ENCODE data around the gene GAN. TPM values are rescaled to one million over a fixed set of nuclear protein-coding genes. Genes with fewer than 3 reads are reported as not detected.
"Not testable (repeated sequence)": the region's sequence is repeated elsewhere in the genome, so short reads cannot be mapped to it uniquely, and the experiment has no call there.

The GAN gene
- total RNA-seq, 2 donors from 2014 or later: 10.6 to 13.1 TPM

DNA sequence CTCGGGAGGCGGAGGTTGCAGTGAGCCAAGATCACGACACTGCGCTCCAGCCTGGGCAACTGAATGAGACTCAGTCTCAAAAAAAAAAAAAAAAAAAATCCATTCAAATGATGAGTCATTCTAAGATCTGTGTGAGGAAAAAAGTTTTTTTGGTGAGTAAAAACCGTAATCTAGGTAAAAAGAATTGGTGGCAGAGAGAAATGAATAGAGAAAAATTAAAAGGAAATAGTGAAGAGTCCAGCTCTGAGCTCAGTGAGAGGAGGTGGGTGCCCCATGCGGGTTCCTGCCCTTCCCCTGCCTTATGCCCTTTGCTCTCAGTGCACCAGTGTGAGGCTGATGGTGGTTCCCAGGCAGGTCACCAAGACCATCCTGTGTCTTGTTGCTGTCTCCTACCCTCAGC lies 20.9 kb downstream of the GAN start:
- intact Hi-C loops (cut with DNase I): no loop called here
- no peak for ATAC-seq
- no peak for DNase-seq

- intact Hi-C loops (cut with DNase I): no loop called here
- DNase-seq (no peak), ATAC-seq (no peak)
Observed at GRCh38 chr16:81337097-81337496, 22.3 kb downstream of the GAN start.

- intact Hi-C loops (cut with DNase I); DNase-seq; ATAC-seq: not testable (repeated sequence)
Observed at GRCh38 chr16:81345172-81345571, 30.4 kb downstream of the GAN start.

GRCh38 chr16:81347425-81347824 lies 32.7 kb downstream of the GAN start:
- no peak for ATAC-seq

GRCh38 chr16:81349608-81350305 lies 35.0 kb downstream of the GAN start:
- ATAC-seq (no peak), DNase-seq (no peak)
- intact Hi-C loops (cut with DNase I): no loop called here

More at GRCh38 chr16:81347425-81347824, 32.7 kb downstream of the GAN start:
- DNase-seq: no peak
- intact Hi-C loops (cut with DNase I): no loop called here

- intact Hi-C loops (cut with DNase I): no loop called here
- no peak for ATAC-seq
- DNase-seq: no peak
Observed at GRCh38 chr16:81350306-81350615, 35.5 kb downstream of the GAN start.

DNA sequence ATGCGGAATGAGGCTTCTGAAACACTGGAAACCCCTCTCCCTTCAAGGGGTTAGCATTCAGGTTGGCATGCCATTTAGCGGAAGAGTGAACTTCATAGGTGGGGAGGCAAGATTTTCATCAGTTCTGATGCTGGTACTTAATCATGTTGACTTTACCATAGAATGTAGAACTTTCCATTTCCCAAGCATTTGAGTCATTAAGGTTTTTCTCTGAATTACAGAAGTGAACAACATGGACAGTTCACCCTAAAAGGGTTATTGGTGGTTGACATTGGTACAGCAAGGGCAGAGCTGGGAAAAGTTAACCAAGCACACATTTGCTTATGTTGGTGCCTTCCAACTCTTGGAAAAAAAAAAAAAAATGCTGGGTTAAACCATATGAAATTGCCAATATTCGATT lies 39.1 kb downstream of the GAN start:
- intact Hi-C loops (cut with DNase I): no loop called here
- ATAC-seq (no peak), DNase-seq (no peak)

- ATAC-seq (no peak), DNase-seq (no peak)
- intact Hi-C loops (cut with DNase I): no loop called here
Observed at GRCh38 chr16:81357711-81358260, 43.0 kb downstream of the GAN start.

DNA sequence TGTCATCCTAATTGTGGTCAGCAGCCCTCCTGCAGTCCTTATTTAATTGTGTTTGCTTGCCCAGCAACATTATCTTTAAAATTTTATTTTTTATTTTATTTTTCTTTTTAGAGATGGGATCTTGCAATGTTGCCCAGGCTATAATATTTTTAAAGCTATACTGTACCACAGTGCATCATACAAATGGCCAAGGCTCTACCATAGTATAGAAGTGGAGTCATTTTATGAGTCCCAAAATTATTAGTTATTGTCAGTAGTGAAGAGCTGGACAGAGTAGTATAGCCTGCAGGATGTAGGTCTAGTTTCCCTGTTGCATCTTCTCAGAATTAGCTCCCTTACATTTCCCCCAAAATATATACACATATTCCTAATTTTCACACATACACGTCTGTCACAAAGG lies 44.1 kb downstream of the GAN start:
- no peak for ATAC-seq
- DNase-seq: no peak
- intact Hi-C loops (cut with DNase I): no loop called here

DNA sequence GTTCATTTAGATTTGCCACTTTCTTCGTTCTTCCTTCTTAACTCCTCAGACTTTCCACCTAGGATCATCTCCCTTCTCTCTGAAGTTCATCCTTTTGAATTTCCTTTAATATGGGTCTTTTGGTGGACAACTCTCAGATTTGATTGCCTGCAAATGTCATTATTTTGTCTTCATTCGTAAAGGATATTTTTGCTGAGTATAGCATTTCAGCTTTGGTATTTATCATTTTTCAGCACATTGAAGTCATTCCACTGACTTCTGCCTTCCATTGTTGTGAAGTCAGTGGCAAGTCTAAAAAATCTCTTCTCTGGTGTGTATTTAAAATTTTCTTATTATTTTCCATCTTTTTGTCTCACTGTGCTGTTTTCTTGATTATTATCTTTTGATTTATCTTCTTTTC lies 45.4 kb downstream of the GAN start:
- ATAC-seq (no peak), DNase-seq (no peak)
- intact Hi-C loops (cut with DNase I): loop anchor here in 1 of 2 donors (10.0 kb wide), 1 partner anchor 365 kb away; no protein-coding TSS in a partner anchor

DNA sequence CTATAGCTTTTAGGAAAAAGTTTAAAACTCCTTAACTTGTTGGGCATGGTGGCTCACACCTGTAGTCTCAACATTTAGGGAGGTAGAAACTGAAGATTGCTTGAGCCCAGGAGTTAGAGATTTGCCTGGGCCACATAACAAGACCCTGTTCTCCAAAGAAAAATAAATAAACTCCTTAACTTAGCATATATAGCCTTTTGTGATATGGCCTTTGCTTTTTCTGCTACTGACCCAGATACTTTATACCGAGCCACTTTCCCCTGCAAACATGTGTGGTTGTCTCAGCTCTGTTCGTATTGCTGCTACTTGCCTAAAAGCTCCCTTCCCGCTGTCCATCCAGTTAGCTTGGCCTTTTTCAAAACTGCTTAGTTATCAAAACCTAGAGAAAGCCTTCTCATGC lies 51.0 kb downstream of the GAN start:
- intact Hi-C loops (cut with DNase I): loop anchor here (2.0 to 10.0 kb wide), 2 partner anchors 357 to 359 kb away; no protein-coding TSS in a partner anchor
- no peak for ATAC-seq
- no peak for DNase-seq

GRCh38 chr16:81366316-81366932 lies 51.7 kb downstream of the GAN start:
- DNase-seq: no peak
- intact Hi-C loops (cut with DNase I): loop anchor here (2.0 to 10.0 kb wide), 2 partner anchors 356 to 358 kb away; no protein-coding TSS in a partner anchor
- ATAC-seq: peak; percentile 30 to 68

- DNase-seq (no peak), ATAC-seq (no peak)
- intact Hi-C loops (cut with DNase I): loop anchor here (2.0 to 10.0 kb wide), 2 partner anchors 355 to 357 kb away; no protein-coding TSS in a partner anchor
Observed at GRCh38 chr16:81367821-81368220, 53.1 kb downstream of the GAN start.

GRCh38 chr16:81369888-81370504 lies 55.2 kb downstream of the GAN start:
- no peak for ATAC-seq
- intact Hi-C loops (cut with DNase I): loop anchor here in 1 of 2 donors (10.0 kb wide), 1 partner anchor 355 kb away; no protein-coding TSS in a partner anchor
- DNase-seq: no peak

- no peak for DNase-seq
- intact Hi-C loops (cut with DNase I): no loop called here
- ATAC-seq: no peak
Observed at GRCh38 chr16:81371106-81371505, 56.3 kb downstream of the GAN start.

GRCh38 chr16:81374550-81374949 lies 59.8 kb downstream of the GAN start:
- intact Hi-C loops (cut with DNase I): no loop called here
- ATAC-seq (no peak), DNase-seq (no peak)

- intact Hi-C loops (cut with DNase I): no loop called here
- ATAC-seq (no peak), DNase-seq (no peak)
Observed at GRCh38 chr16:81376880-81377279, 62.1 kb downstream of the GAN start.

GRCh38 chr16:81378049-81378448 lies 63.3 kb downstream of the GAN start:
- DNase-seq: no peak
- no peak for ATAC-seq
- intact Hi-C loops (cut with DNase I): no loop called here

GRCh38 chr16:81380932-81381331 lies 66.2 kb downstream of the GAN start:
- DNase-seq: no peak
- intact Hi-C loops (cut with DNase I): no loop called here
- ATAC-seq: no peak

DNA sequence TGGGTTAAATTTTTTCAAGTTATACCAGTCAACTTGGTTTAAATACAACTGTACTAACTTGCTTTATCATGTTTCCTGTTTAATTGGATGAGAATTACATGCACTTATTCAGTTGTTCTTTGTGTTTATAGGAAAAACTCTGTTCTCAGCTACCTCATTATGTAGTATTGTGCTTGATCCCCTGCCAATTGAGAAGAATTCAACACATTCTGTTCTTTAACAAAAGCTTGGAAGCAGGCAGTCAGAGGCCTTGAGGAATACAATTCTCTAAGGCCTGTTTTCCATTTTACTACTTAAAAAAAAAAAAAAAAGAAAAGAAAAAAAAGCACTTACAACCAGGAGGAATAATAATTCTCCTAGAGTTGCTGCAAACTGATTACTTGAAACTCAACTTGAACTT lies 69.2 kb downstream of the GAN start:
- intact Hi-C loops (cut with DNase I): no loop called here
- DNase-seq (no peak), ATAC-seq (no peak)

Measured in left cardiac atrium (tissue), 4 donors.